Esophagus squamous epithelium (tissue), 4 donors: ENCODE data around the gene PPP2R2C.

Source experiments
- CTCF ChIP-seq, 6 experiments: fragments of 450-650 bp in 4 of 6; fragments of 200-600 bp in 2 of 6; sonication (generic) in 2 of 6; IDR thresholded peaks; one replicate each; pipeline ENCODE4 v1.5.1; 2016 to 2019; ENCODE audit warnings: antibody characterized with exemption in 6 of 6, mild to moderate bottlenecking in 4 of 6, moderate library complexity in 4 of 6
- POLR2A ChIP-seq, 4 donors: fragments of 450-650 bp; IDR thresholded peaks; one replicate each; pipeline ENCODE4 v1.6.1; 2017; ENCODE audit warnings: antibody characterized with exemption in 4 of 4, mild to moderate bottlenecking in 4 of 4, moderate library complexity in 3 of 4

GRCh38 chr4:6416518-6417286 lies 55.7 kb downstream of the PPP2R2C start:
- TF ChIP-seq CTCF (IDR thresholded peaks at IDR 0.05) (no peak), POLR2A (IDR thresholded peaks at IDR 0.05) (no peak)
